OCI-LY1 (cell line): ENCODE measurements around the gene RNF40.

Source experiments
- H2AFZ ChIP-seq: fragments of 200-600 bp; sonication (generic), shearing (Covaris generic); 2 replicates; pipeline ENCODE4 v1.6.0; 2014; ENCODE audit warnings: antibody characterized with exemption, mild to moderate bottlenecking, low read length
- H3F3A ChIP-seq: fragments of 200-600 bp; sonication (generic), shearing (Covaris generic); 2 replicates; pipeline ENCODE4 v1.6.0; 2014; ENCODE audit warnings: mild to moderate bottlenecking, antibody characterized with exemption, low read length, moderate library complexity; ENCODE audit not compliant: insufficient read depth
- H3K27ac ChIP-seq: fragments of 200-600 bp; sonication (generic); 2 replicates; pipeline ENCODE4 v1.5.1; 2014; ENCODE audit warnings: low read length, mixed run types, mild to moderate bottlenecking, low read depth; ENCODE audit not compliant: poor library complexity, severe bottlenecking
- H3K27me3 ChIP-seq: fragments of 200-600 bp; sonication (generic); 2 replicates; pipeline ENCODE4 v1.6.0; 2014; ENCODE audit warnings: antibody characterized with exemption, mild to moderate bottlenecking, low read length, moderate library complexity; ENCODE audit not compliant: insufficient read depth
- H3K36me3 ChIP-seq: fragments of 200-600 bp; sonication (generic); 2 replicates; pipeline ENCODE4 v1.6.1; 2014; ENCODE audit warnings: mild to moderate bottlenecking, antibody characterized with exemption, low read length, moderate library complexity, mixed read lengths; ENCODE audit not compliant: insufficient read depth
- H3K4me1 ChIP-seq: fragments of 200-600 bp; sonication (generic); 2 replicates; pipeline ENCODE4 v1.5.1; 2014; ENCODE audit warnings: mild to moderate bottlenecking, low read length, moderate library complexity; ENCODE audit not compliant: insufficient read depth, severe bottlenecking
- H3K4me2 ChIP-seq: fragments of 200-600 bp; sonication (generic), shearing (Covaris generic); 2 replicates; pipeline ENCODE4 v1.6.1; 2014; ENCODE audit warnings: low read length
- H3K4me3 ChIP-seq: fragments of 200-600 bp; sonication (generic); 2 replicates; pipeline ENCODE4 v1.5.1; 2014; ENCODE audit warnings: low read length, low read depth, mild to moderate bottlenecking, mixed read lengths; ENCODE audit not compliant: poor library complexity, severe bottlenecking
- H3K79me2 ChIP-seq: fragments of 200-600 bp; shearing (Covaris generic); 2 replicates; pipeline ENCODE4 v1.6.1; 2016; ENCODE audit warnings: mixed run types, low read length, mixed read lengths; ENCODE audit not compliant: insufficient read depth
- H3K9ac ChIP-seq: fragments of 200-600 bp; sonication (generic), shearing (Covaris generic); 2 replicates; pipeline ENCODE4 v1.6.1; 2014; ENCODE audit warnings: mild to moderate bottlenecking, low read length, mixed read lengths
- H3K9me2 ChIP-seq: fragments of 200-600 bp; sonication (generic), shearing (Covaris generic); 2 replicates; pipeline ENCODE4 v1.6.1; 2014; ENCODE audit warnings: low read depth, mild to moderate bottlenecking, low read length, mixed read lengths
- H3K9me3 ChIP-seq: fragments of 200-600 bp; shearing (Covaris generic); 2 replicates; pipeline ENCODE4 v1.6.1; 2014; ENCODE audit warnings: low read length, mixed read lengths
- H4K20me1 ChIP-seq: fragments of 200-600 bp; sonication (generic), shearing (Covaris generic); 2 replicates; pipeline ENCODE4 v1.6.0; 2016; ENCODE audit warnings: mild to moderate bottlenecking, low read length; ENCODE audit not compliant: insufficient read depth
- CTCF ChIP-seq: fragments of 200-600 bp; sonication (generic), shearing (Covaris generic); IDR thresholded peaks from 2 replicates; pipeline ENCODE4 v1.5.1; 2017; ENCODE audit warnings: mild to moderate bottlenecking, antibody characterized with exemption, low read length, moderate library complexity, mixed read lengths
- EZH2 ChIP-seq: fragments of 200-600 bp; sonication (generic), shearing (Covaris generic); IDR thresholded peaks from 2 replicates; pipeline ENCODE4 v1.8.0; 2017; ENCODE audit warnings: borderline replicate concordance, mixed run types, mild to moderate bottlenecking, antibody characterized with exemption, low read length, moderate library complexity, mixed read lengths

The RNF40 gene

DNA sequence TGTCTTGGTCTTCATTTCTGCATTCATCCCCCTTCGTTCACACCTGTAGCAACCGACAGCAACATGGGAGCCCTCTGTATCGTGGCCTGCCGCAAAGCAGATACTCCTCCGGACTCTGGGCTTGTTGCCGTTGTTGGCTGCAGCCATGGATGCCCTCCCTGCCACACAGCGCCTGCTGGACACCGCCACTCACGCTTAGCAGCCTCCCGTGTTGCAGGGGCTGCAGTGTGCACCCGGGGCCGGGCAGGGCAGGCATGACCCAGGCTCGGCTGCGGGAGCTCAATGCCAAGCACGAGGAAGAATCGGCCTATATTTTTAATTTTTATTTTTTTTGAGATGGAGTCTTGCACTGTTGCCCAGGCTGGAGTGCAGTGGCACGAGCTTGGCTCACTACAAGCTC, 59.8 kb downstream of the RNF40 start:
- H3K36me3 ChIP-seq = no peaks in the 10 kb centered on the region
- no peaks in the 10 kb centered on the region for H3K9me2 ChIP-seq
- H3K4me3 ChIP-seq = no peak overlapping the region
- no peak overlapping the region for H3K27ac ChIP-seq
- H2AFZ ChIP-seq = no peak overlapping the region
- no peak overlapping the region for H3K4me2 ChIP-seq
- no peaks in the 10 kb centered on the region for H3K4me1 ChIP-seq
- no peaks in the 10 kb centered on the region for H3F3A ChIP-seq
- TF ChIP-seq CTCF = no peak
- no peak for TF ChIP-seq EZH2
- no peaks in the 10 kb centered on the region for H3K79me2 ChIP-seq
- H4K20me1 ChIP-seq = no peaks in the 10 kb centered on the region
- no peaks in the 10 kb centered on the region for H3K9me3 ChIP-seq
- H3K27me3 ChIP-seq = no peaks in the 10 kb centered on the region
- no peak overlapping the region for H3K9ac ChIP-seq
